GM12874 (cell line): Measurements from ENCODE around the gene SESN3.

ENCODE experiments used
- CTCF ChIP-seq: IDR thresholded peaks from 2 replicates; pipeline ENCODE4 v1.5.1; 2011; ENCODE audit warnings: low read depth, mild to moderate bottlenecking, control low read depth, low read length, moderate library complexity; ENCODE audit not compliant: insufficient read depth

The SESN3 gene

DNA sequence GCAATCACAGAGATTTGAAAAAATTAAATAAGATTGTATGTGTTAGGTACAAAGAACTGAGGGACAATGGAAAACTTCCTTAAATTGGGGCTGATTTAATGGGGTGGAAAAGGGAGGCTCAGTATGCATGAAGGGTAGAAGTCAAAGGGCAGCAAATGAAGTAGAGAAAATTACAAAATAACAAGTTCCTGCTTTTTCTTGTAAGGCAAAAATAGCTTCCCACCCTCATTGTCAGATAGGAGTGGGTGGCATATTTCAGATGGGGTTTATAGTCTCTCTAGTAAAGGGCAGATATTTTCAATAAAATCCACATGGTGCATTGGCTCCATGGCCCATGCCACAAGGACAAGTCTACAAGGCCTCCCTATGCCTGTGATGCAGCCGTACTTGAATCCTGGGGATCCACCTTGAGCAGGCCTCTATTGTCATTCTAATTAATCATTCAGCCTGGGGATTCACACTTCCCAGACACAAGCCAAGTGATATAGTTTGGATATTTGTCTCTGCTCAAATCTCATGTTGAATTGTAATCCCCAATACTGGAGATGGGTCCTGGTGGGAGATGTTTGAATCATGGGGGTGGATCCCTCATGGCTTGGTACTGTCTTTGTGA lies 36.7 kb upstream of the SESN3 start:
- TF ChIP-seq CTCF = no peak

GRCh38 chr11:95266751-95267374 lies 35.9 kb upstream of the SESN3 start:
- no peak for TF ChIP-seq CTCF

DNA sequence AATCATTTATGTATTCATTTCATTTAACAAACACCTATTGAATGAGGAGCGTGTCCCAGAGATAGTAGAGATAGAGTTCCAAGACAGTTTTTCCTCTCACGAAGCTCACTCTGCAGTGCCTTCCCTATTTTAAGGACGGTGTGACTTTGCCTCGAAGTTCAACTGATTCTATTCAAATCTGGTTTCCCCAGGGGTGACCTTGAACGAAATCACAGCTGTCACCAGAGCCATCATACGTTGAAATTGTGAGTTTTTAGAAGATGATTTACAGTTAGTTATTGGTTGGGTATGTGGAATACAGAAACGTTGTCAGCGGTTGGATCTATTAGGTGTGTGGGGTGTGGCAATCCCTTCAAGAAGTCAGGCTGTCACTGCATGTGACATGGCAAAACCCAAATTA lies 33.9 kb upstream of the SESN3 start:
- TF ChIP-seq CTCF = no peak

GRCh38 chr11:95262994-95263765 lies 32.2 kb upstream of the SESN3 start:
- TF ChIP-seq CTCF = no peak

GRCh38 chr11:95257456-95257971 lies 26.5 kb upstream of the SESN3 start:
- TF ChIP-seq CTCF = no peak

GRCh38 chr11:95256321-95256779 lies 25.3 kb upstream of the SESN3 start:
- no peak for TF ChIP-seq CTCF
